SJCRH30 (cell line): Measurements from ENCODE around the gene HCRTR1. TPM values are rescaled to one million over a fixed set of nuclear protein-coding genes. Genes with fewer than 3 reads are reported as not detected.
A peak's percentile ranks its signal among the peaks of the same experiment; 100 is the strongest.

Experiments used
- DNase-seq, 2 experiments: peaks; one replicate each; pipeline ENCODE4 v3.0.0-alpha.2; 2015 to 2020
- H3K27ac ChIP-seq: fragments of 250-450 bp; sonication (Bioruptor Pico); 2 replicates; pipeline ENCODE4 v1.5.1; 2020; ENCODE audit warnings: mild to moderate bottlenecking, moderate library complexity
- H3K27me3 ChIP-seq: fragments of 250-450 bp; sonication (Bioruptor Pico); 2 replicates; pipeline ENCODE4 v1.5.1; 2020; ENCODE audit warnings: mild to moderate bottlenecking, moderate library complexity
- H3K36me3 ChIP-seq: fragments of 250-450 bp; sonication (Bioruptor Pico); 2 replicates; pipeline ENCODE4 v1.5.1; 2020; ENCODE audit warnings: mild to moderate bottlenecking, moderate library complexity
- H3K4me1 ChIP-seq: fragments of 250-450 bp; sonication (Bioruptor Pico); 2 replicates; pipeline ENCODE4 v1.5.1; 2020; ENCODE audit warnings: mild to moderate bottlenecking, moderate library complexity
- H3K4me3 ChIP-seq: fragments of 250-450 bp; sonication (Bioruptor Pico); 2 replicates; pipeline ENCODE4 v1.5.1; 2020; ENCODE audit warnings: mild to moderate bottlenecking, moderate library complexity
- H3K9me3 ChIP-seq: fragments of 250-450 bp; sonication (Bioruptor Pico); replicated peaks from 2 replicates; pipeline ENCODE4 v1.5.1; 2020; ENCODE audit warnings: mild to moderate bottlenecking, moderate library complexity
- total RNA-seq: library from RNA; depleted of rRNA; stranded (reverse); fragments of >200 nt; shearing (Covaris generic); gene quantifications from 2 replicates; pipeline ENCODE4 v1.2.3, GENCODE V29; 2014

The HCRTR1 gene
- total RNA-seq, 1 experiment from 2014 or later, result not detected

- H3K9me3 ChIP-seq, result no peaks in the 10 kb centered on the region
- no peak for DNase-seq
- H3K36me3 ChIP-seq, result no peaks in the 10 kb centered on the region
- peaks cover 37% of the 10 kb centered on the region for H3K27me3 ChIP-seq
- H3K4me3 ChIP-seq, result no peak overlapping the region
- no peak overlapping the region for H3K27ac ChIP-seq
- peaks cover 14% of the 10 kb centered on the region for H3K4me1 ChIP-seq
These were observed 47.9 kb downstream of the HCRTR1 start for GRCh38 chr1:31665234-31665878.

GRCh38 chr1:31666263-31666963, 48.9 kb downstream of the HCRTR1 start:
- peaks cover 14% of the 10 kb centered on the region for H3K4me1 ChIP-seq
- DNase-seq, result peak in 1 of 2 experiments; percentile 31
- no peaks in the 10 kb centered on the region for H3K9me3 ChIP-seq
- no peaks in the 10 kb centered on the region for H3K36me3 ChIP-seq
- H3K27ac ChIP-seq, result no peak overlapping the region
- no peak overlapping the region for H3K4me3 ChIP-seq
- H3K27me3 ChIP-seq, result peaks cover 34% of the 10 kb centered on the region

DNA sequence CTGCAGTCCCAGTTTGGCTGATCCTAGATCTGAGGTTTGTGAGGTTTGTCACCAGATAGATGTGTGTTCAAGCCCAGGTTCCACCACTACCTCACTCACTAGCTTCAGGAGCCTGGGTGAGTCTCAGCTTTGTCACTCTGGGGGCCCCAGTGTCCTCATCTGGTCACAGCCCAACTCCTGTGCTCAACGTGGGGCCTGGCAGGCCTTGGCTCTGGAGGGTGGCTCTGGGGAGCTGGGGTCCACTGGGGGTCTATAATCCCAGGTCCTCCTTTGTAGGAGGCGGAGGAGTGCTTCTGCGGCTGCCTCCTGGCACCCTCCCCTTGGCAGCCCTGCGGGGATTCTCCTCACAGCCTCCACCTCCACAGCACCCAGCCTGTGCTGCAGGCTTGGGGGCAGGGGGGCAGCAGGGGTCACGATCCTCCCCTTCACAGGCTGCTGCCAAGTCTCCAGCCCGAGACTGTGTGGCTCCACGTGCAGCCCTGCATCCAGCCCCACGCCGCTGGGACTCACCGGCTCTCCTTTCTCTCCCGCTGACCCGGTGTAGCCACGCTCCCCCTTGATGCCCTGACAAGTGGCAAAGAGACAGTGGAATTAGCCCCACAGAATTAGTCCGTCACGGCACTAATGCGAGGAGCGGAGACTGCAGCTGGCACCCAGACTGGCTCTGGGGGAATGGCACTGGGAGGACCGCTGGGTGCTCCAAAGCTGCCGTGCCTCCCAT, 49.7 kb downstream of the HCRTR1 start:
- Histone ChIP-seq H3K27ac (no peak overlapping the region), H3K36me3 (no peaks in the 10 kb centered on the region), H3K4me1 (peaks cover 14% of the 10 kb centered on the region), H3K27me3 (peaks cover 28% of the 10 kb centered on the region), H3K4me3 (no peak overlapping the region), H3K9me3 (no peaks in the 10 kb centered on the region)
- DNase-seq, result no peak

- no peak for DNase-seq
- Histone ChIP-seq H3K4me1 (peaks cover 22% of the 10 kb centered on the region), H3K4me3 (no peak overlapping the region), H3K27ac (no peak overlapping the region), H3K9me3 (no peaks in the 10 kb centered on the region), H3K27me3 (peaks cover 24% of the 10 kb centered on the region), H3K36me3 (no peaks in the 10 kb centered on the region)
These were observed 50.9 kb downstream of the HCRTR1 start for GRCh38 chr1:31668303-31668883.

GRCh38 chr1:31669433-31669785, 51.9 kb downstream of the HCRTR1 start:
- Histone ChIP-seq H3K27me3 (peaks cover 20% of the 10 kb centered on the region), H3K9me3 (no peaks in the 10 kb centered on the region), H3K36me3 (no peaks in the 10 kb centered on the region), H3K4me3 (peak overlapping the region; percentile 0; the same call in 1 of the 2 replicates), H3K27ac (no peak overlapping the region), H3K4me1 (peaks cover 32% of the 10 kb centered on the region)
- DNase-seq, result no peak

DNA sequence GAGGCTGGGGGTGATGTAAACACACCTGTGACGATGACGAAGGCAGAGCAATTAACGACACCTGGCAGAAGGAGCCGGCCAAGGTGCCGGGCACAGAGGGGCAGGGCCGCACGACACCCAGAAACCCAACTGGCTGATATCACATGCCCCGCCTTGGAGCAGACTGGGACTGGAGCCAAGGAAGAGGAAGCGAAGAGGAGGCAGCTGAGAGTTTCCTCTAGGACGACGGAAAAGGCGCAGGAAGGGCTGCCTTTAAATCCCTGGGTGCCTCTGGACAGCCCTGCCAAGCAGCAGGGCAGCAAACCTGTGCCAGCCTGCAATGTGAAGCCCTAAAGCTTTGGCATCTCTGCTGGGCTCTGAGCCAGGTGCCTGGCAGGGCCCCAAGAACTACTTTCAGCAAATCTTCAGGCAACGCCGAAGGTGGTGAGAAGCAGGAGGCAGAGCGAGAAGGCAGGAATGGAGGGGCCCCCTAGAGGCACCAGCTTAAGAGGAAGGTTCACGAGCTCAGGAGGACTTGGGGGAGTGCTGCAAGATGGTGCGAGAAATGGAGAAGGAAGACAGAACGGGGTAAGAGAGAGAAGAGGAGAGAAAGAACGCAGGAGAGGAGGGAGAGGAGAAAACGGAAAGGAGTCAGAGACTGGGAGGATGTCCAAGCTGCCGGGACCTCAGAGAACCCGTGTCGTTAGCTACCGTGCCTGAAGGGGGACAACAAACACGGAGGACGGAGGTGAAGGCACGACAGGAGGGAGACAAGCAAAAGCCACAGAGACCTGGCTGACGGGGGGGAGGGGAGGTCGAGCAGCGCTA, 52.5 kb downstream of the HCRTR1 start:
- peak; percentile 49 to 65 for DNase-seq
- Histone ChIP-seq H3K27ac (no peak overlapping the region), H3K36me3 (no peaks in the 10 kb centered on the region)

DNA sequence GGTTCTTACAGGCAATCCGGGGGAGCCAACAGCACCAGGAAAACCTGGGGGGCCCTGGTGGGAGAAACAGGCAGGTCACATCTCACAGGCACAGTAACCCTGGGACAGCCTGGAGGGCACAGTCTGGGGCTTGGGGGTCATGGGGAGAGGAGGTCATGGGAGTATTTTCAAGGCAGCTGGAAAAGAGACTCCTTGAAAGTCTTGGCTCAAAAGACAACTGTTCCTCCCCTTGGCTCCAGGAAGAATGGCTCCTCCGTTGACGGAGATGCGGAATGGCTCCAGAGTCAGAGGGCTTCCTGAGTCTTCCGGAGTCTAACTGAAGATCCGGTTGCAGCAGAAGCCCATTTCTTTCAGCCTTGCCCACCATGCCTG, 53.1 kb downstream of the HCRTR1 start:
- H3K36me3 ChIP-seq, result no peaks in the 10 kb centered on the region
- no peak overlapping the region for H3K4me3 ChIP-seq
- H3K27ac ChIP-seq, result no peak overlapping the region

More for the DNA sequence above, 52.5 kb downstream of the HCRTR1 start:
- Histone ChIP-seq H3K4me1 (peaks cover 38% of the 10 kb centered on the region), H3K9me3 (no peaks in the 10 kb centered on the region), H3K27me3 (peaks cover 18% of the 10 kb centered on the region), H3K4me3 (peak overlapping the region; percentile 0; the same call in 1 of the 2 replicates)

GRCh38 chr1:31671147-31671546, 53.7 kb downstream of the HCRTR1 start:
- no peak overlapping the region for H3K4me3 ChIP-seq
- no peak for DNase-seq
- no peaks in the 10 kb centered on the region for H3K9me3 ChIP-seq
- H3K4me1 ChIP-seq, result peaks cover 39% of the 10 kb centered on the region
- H3K36me3 ChIP-seq, result no peaks in the 10 kb centered on the region
- H3K27ac ChIP-seq, result no peak overlapping the region
- peaks cover 9% of the 10 kb centered on the region; the same call in 1 of the 2 replicates for H3K27me3 ChIP-seq

More for the DNA sequence above, 53.1 kb downstream of the HCRTR1 start:
- no peak for DNase-seq
- Histone ChIP-seq H3K4me1 (peaks cover 39% of the 10 kb centered on the region), H3K27me3 (peaks cover 13% of the 10 kb centered on the region), H3K9me3 (no peaks in the 10 kb centered on the region)

GRCh38 chr1:31671561-31672201, 54.2 kb downstream of the HCRTR1 start:
- Histone ChIP-seq H3K27me3 (peaks cover 5% of the 10 kb centered on the region; the same call in 1 of the 2 replicates), H3K4me3 (no peak overlapping the region), H3K9me3 (no peaks in the 10 kb centered on the region), H3K4me1 (peaks cover 34% of the 10 kb centered on the region), H3K27ac (no peak overlapping the region), H3K36me3 (no peaks in the 10 kb centered on the region)
- no peak for DNase-seq

- Histone ChIP-seq H3K9me3 (no peaks in the 10 kb centered on the region), H3K4me3 (peak overlapping the region; percentile 9; the same call in 1 of the 2 replicates), H3K27ac (peak overlapping the region; percentile 13; the same call in 1 of the 2 replicates), H3K27me3 (peaks cover 3% of the 10 kb centered on the region; the same call in 1 of the 2 replicates), H3K4me1 (peaks cover 30% of the 10 kb centered on the region), H3K36me3 (no peaks in the 10 kb centered on the region)
- DNase-seq, result peak; percentile 86 to 90
These were observed 55.5 kb downstream of the HCRTR1 start for GRCh38 chr1:31672986-31673385.

DNA sequence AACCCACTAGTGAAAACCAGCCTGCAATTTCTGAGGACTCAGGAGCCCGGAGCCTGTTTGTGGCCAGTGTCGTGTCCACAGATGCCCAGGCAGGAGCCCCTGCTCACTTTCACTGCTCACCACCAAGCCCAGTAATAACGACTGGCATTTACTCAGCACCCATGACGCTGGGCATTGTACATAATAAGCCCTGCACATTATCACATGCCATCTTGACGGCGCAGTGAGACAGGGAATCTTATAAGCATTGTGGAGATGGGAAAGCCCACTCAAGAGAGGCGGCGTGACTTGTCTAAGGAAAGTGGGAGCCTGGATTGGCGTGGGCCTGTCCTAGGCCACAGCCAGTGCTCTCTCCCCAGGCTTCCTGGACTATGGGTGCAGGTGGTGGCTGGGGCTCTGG, 55.9 kb downstream of the HCRTR1 start:
- H3K36me3 ChIP-seq, result no peaks in the 10 kb centered on the region
- no peak overlapping the region for H3K4me3 ChIP-seq
- no peak overlapping the region for H3K27ac ChIP-seq
- H3K9me3 ChIP-seq, result no peaks in the 10 kb centered on the region
- peaks cover 3% of the 10 kb centered on the region for H3K27me3 ChIP-seq
- peaks cover 30% of the 10 kb centered on the region for H3K4me1 ChIP-seq
- no peak for DNase-seq

DNA sequence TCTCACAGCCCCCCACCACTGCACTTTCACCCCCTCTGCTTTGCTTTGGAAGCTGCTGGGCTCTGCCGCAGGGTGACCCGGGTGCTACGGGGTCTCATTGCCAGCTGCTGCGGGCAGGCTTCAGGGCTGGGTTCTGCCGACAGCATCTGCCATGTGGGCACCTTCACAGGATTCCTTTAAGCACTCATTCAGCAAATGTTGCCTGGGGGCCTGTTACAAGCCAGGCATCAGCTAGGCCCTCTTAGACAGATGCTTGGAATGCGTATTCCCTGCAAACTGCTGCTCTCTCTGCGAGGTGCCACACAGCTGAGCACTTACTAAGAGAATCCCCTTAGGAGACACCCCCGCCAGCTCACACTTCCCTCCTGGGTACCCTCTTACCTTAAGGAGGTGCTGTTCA, 57.1 kb downstream of the HCRTR1 start:
- H3K4me1 ChIP-seq, result peaks cover 30% of the 10 kb centered on the region
- H3K36me3 ChIP-seq, result no peaks in the 10 kb centered on the region
- peak; percentile 64 to 66 for DNase-seq
- no peak overlapping the region; the same call in 1 of the 2 replicates for H3K27ac ChIP-seq
- H3K4me3 ChIP-seq, result no peak overlapping the region
- no peaks in the 10 kb centered on the region for H3K9me3 ChIP-seq
- H3K27me3 ChIP-seq, result peaks cover 7% of the 10 kb centered on the region

GRCh38 chr1:31675161-31675560, 57.7 kb downstream of the HCRTR1 start:
- H3K36me3 ChIP-seq, result no peaks in the 10 kb centered on the region

DNA sequence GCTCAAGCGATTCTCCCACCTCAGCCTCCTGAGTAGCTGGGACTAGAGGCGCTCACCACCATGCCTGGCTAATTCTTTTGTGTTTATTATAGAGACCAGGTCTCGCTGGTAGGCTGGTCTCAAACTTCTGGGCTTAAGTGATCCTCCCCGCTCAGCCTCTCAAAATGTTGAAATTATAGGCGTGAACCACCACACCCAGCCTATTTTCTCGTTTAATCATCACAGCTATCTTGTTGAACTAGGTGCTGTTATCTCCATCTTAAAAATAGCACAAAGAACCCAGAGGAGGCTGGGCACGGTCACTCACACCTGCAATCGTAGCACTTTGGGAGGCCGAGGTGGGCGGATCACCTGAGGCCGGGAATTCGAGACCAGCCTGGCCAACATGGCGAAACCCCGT, 58.3 kb downstream of the HCRTR1 start:
- no peak for DNase-seq

More at GRCh38 chr1:31675161-31675560, 57.7 kb downstream of the HCRTR1 start:
- no peak overlapping the region for H3K4me3 ChIP-seq
- H3K9me3 ChIP-seq, result no peaks in the 10 kb centered on the region
- H3K4me1 ChIP-seq, result peaks cover 25% of the 10 kb centered on the region
- H3K27me3 ChIP-seq, result peaks cover 4% of the 10 kb centered on the region
- H3K27ac ChIP-seq, result no peak overlapping the region
- no peak for DNase-seq

More for the DNA sequence above, 58.3 kb downstream of the HCRTR1 start:
- Histone ChIP-seq H3K4me1 (peaks cover 25% of the 10 kb centered on the region), H3K9me3 (no peaks in the 10 kb centered on the region), H3K36me3 (no peaks in the 10 kb centered on the region), H3K4me3 (no peak overlapping the region), H3K27ac (no peak overlapping the region), H3K27me3 (peaks cover 7% of the 10 kb centered on the region)
